IPS-20b (cell line): ENCODE measurements around the gene COCH.
"Not testable (repeated sequence)": the region's sequence is repeated elsewhere in the genome, so short reads cannot be mapped to it uniquely, and the experiment has no call there.

Source experiments
- H3K27ac ChIP-seq: one replicate; pipeline ENCODE4 v1.5.1; 2013; ENCODE audit warnings: low read length
- H3K27me3 ChIP-seq: 2 replicates; pipeline ENCODE4 v1.6.1; 2013; ENCODE audit warnings: mild to moderate bottlenecking, low read length, inconsistent platforms; ENCODE audit not compliant: insufficient read depth
- H3K36me3 ChIP-seq: 2 replicates; pipeline ENCODE4 v1.6.1; 2013; ENCODE audit warnings: low read depth, mild to moderate bottlenecking, inconsistent platforms, low read length, moderate library complexity; ENCODE audit not compliant: insufficient read depth
- H3K4me1 ChIP-seq: 2 replicates; pipeline ENCODE4 v1.6.1; 2013; ENCODE audit warnings: mild to moderate bottlenecking, control low read depth, inconsistent platforms, low read length, moderate library complexity; ENCODE audit not compliant: insufficient read depth
- H3K4me3 ChIP-seq: 2 replicates; pipeline ENCODE4 v1.5.1; 2013; ENCODE audit warnings: mild to moderate bottlenecking, low read length, inconsistent platforms
- H3K9ac ChIP-seq: 2 replicates; pipeline ENCODE4 v1.6.1; 2013; ENCODE audit warnings: low read depth, mild to moderate bottlenecking, inconsistent platforms, low read length, moderate library complexity
- H3K9me3 ChIP-seq: 2 replicates; pipeline ENCODE4 v1.6.1; 2013; ENCODE audit warnings: mild to moderate bottlenecking, low read depth, low read length, inconsistent platforms; ENCODE audit not compliant: insufficient read depth

The COCH gene

GRCh38 chr14:30903285-30904124, 29.1 kb downstream of the COCH start:
- Histone ChIP-seq H3K27ac (no peak overlapping the region), H3K4me3 (no peak overlapping the region), H3K4me1 (no peaks in the 10 kb centered on the region), H3K9me3 (no peaks in the 10 kb centered on the region), H3K27me3 (no peaks in the 10 kb centered on the region), H3K36me3 (peaks cover 80% of the 10 kb centered on the region), H3K9ac (no peak overlapping the region)

- no peaks in the 10 kb centered on the region for H3K4me1 ChIP-seq
- no peak overlapping the region for H3K9ac ChIP-seq
- no peak overlapping the region for H3K27ac ChIP-seq
- H3K27me3 ChIP-seq, result no peaks in the 10 kb centered on the region
- H3K36me3 ChIP-seq, result peaks cover 95% of the 10 kb centered on the region
- no peaks in the 10 kb centered on the region for H3K9me3 ChIP-seq
- no peak overlapping the region for H3K4me3 ChIP-seq
Observed at GRCh38 chr14:30906752-30907658, 32.6 kb downstream of the COCH start.

GRCh38 chr14:30907659-30908057, 33.3 kb downstream of the COCH start:
- Histone ChIP-seq H3K4me1 (no peaks in the 10 kb centered on the region), H3K4me3 (no peak overlapping the region), H3K9me3 (no peaks in the 10 kb centered on the region), H3K9ac (no peak overlapping the region), H3K27ac (no peak overlapping the region), H3K36me3 (peaks cover 93% of the 10 kb centered on the region), H3K27me3 (no peaks in the 10 kb centered on the region)

- no peak overlapping the region for H3K4me3 ChIP-seq
- no peak overlapping the region for H3K27ac ChIP-seq
- H3K9ac ChIP-seq, result no peak overlapping the region
- H3K4me1 ChIP-seq, result no peaks in the 10 kb centered on the region
- H3K9me3 ChIP-seq, result no peaks in the 10 kb centered on the region
- peaks cover 85% of the 10 kb centered on the region for H3K36me3 ChIP-seq
- H3K27me3 ChIP-seq, result no peaks in the 10 kb centered on the region
Observed at GRCh38 chr14:30908826-30909225, 34.5 kb downstream of the COCH start.

GRCh38 chr14:30914812-30915211, 40.5 kb downstream of the COCH start:
- Histone ChIP-seq H3K27ac (no peak overlapping the region), H3K27me3 (no peaks in the 10 kb centered on the region), H3K4me1 (no peaks in the 10 kb centered on the region), H3K9me3 (no peaks in the 10 kb centered on the region), H3K4me3 (no peak overlapping the region), H3K9ac (no peak overlapping the region), H3K36me3 (peaks cover 31% of the 10 kb centered on the region)

GRCh38 chr14:30915596-30915995, 41.2 kb downstream of the COCH start:
- H3K27ac ChIP-seq, result no peak overlapping the region
- H3K27me3 ChIP-seq, result no peaks in the 10 kb centered on the region
- no peak overlapping the region for H3K9ac ChIP-seq
- no peaks in the 10 kb centered on the region for H3K9me3 ChIP-seq
- H3K4me3 ChIP-seq, result no peak overlapping the region
- H3K36me3 ChIP-seq, result peaks cover 24% of the 10 kb centered on the region
- H3K4me1 ChIP-seq, result no peaks in the 10 kb centered on the region

GRCh38 chr14:30921305-30921704, 46.9 kb downstream of the COCH start:
- Histone ChIP-seq H3K27me3 (no peaks in the 10 kb centered on the region), H3K27ac (no peak overlapping the region), H3K9me3 (no peaks in the 10 kb centered on the region), H3K4me1 (peaks cover 6% of the 10 kb centered on the region; the same call in 1 of the 2 replicates), H3K4me3 (no peak overlapping the region), H3K9ac (no peak overlapping the region), H3K36me3 (peaks cover 15% of the 10 kb centered on the region; the same call in 1 of the 2 replicates)

- Histone ChIP-seq H3K9ac (no peak overlapping the region), H3K4me3 (no peak overlapping the region), H3K27me3 (no peaks in the 10 kb centered on the region), H3K4me1 (peaks cover 6% of the 10 kb centered on the region; the same call in 1 of the 2 replicates), H3K27ac (no peak overlapping the region), H3K36me3 (peaks cover 15% of the 10 kb centered on the region; the same call in 1 of the 2 replicates), H3K9me3 (no peaks in the 10 kb centered on the region)
Observed at GRCh38 chr14:30921788-30922187, 47.4 kb downstream of the COCH start.

GRCh38 chr14:30925254-30925653, 50.9 kb downstream of the COCH start:
- H3K4me3 ChIP-seq, result no peak overlapping the region
- H3K27me3 ChIP-seq, result no peaks in the 10 kb centered on the region
- no peaks in the 10 kb centered on the region for H3K9me3 ChIP-seq
- no peak overlapping the region for H3K9ac ChIP-seq
- H3K36me3 ChIP-seq, result peaks cover 10% of the 10 kb centered on the region; the same call in 1 of the 2 replicates
- no peak overlapping the region for H3K27ac ChIP-seq
- H3K4me1 ChIP-seq, result peaks cover 6% of the 10 kb centered on the region; the same call in 1 of the 2 replicates

- Histone ChIP-seq H3K27ac (no peak overlapping the region), H3K9ac (no peak overlapping the region), H3K36me3 (peaks cover 15% of the 10 kb centered on the region; the same call in 1 of the 2 replicates)
Observed at GRCh38 chr14:30928462-30928861, 54.1 kb downstream of the COCH start.

GRCh38 chr14:30933937-30934336, 59.6 kb downstream of the COCH start:
- not testable (repeated sequence) for H3K9ac ChIP-seq, H3K27me3 ChIP-seq, H3K9me3 ChIP-seq, H3K27ac ChIP-seq, H3K4me3 ChIP-seq, H3K4me1 ChIP-seq
- peaks cover 53% of the 10 kb centered on the region for H3K36me3 ChIP-seq

More at GRCh38 chr14:30928462-30928861, 54.1 kb downstream of the COCH start:
- Histone ChIP-seq H3K9me3 (no peaks in the 10 kb centered on the region), H3K27me3 (no peaks in the 10 kb centered on the region), H3K4me1 (peaks cover 6% of the 10 kb centered on the region; the same call in 1 of the 2 replicates), H3K4me3 (no peak overlapping the region)
